Measurements from ENCODE around the gene CCND1.
"Not testable (repeated sequence)": the region's sequence is repeated elsewhere in the genome, so short reads cannot be mapped to it uniquely, and the experiment has no call there.

Gene CCND1

GRCh38 chr11:69686452-69686851 lies 45.5 kb downstream of the CCND1 start:
- H3K4me3 ChIP-seq (ENCODE audit: low read length) = no peak overlapping the region
- no peak for TF ChIP-seq CTCF (conservative IDR thresholded peaks at IDR 0.05; ENCODE audit: low read depth, low read length)
- DNase-seq (ENCODE audit: low read depth) = no peak

- TF ChIP-seq CTCF (conservative IDR thresholded peaks at IDR 0.05; ENCODE audit: low read depth, low read length) = no peak
- DNase-seq (ENCODE audit: low read depth) = no peak
- H3K4me3 ChIP-seq (ENCODE audit: low read length) = no peak overlapping the region
Measured at GRCh38 chr11:69686856-69687255, 45.9 kb downstream of the CCND1 start.

- not testable (repeated sequence) for DNase-seq (ENCODE audit: low read depth)
Measured at GRCh38 chr11:69687969-69688771, 47.2 kb downstream of the CCND1 start.

GRCh38 chr11:69689484-69690319 lies 48.7 kb downstream of the CCND1 start:
- TF ChIP-seq CTCF (conservative IDR thresholded peaks at IDR 0.05; ENCODE audit: low read depth, low read length) = no peak
- no peak for DNase-seq (ENCODE audit: low read depth)
- H3K4me3 ChIP-seq (ENCODE audit: low read length) = no peak overlapping the region

More at GRCh38 chr11:69687969-69688771, 47.2 kb downstream of the CCND1 start:
- H3K4me3 ChIP-seq (ENCODE audit: low read length) = not testable (repeated sequence)

- no peak for TF ChIP-seq CTCF (conservative IDR thresholded peaks at IDR 0.05; ENCODE audit: low read depth, low read length)
- DNase-seq (ENCODE audit: low read depth) = no peak
Measured at GRCh38 chr11:69691463-69691862, 50.5 kb downstream of the CCND1 start.

GRCh38 chr11:69692422-69692821 lies 51.5 kb downstream of the CCND1 start:
- TF ChIP-seq CTCF (conservative IDR thresholded peaks at IDR 0.05; ENCODE audit: low read depth, low read length) = no peak
- H3K4me3 ChIP-seq (ENCODE audit: low read length) = no peak overlapping the region
- no peak for DNase-seq (ENCODE audit: low read depth)

More at GRCh38 chr11:69691463-69691862, 50.5 kb downstream of the CCND1 start:
- H3K4me3 ChIP-seq (ENCODE audit: low read length) = no peak overlapping the region

GRCh38 chr11:69694781-69695180 lies 53.8 kb downstream of the CCND1 start:
- DNase-seq (ENCODE audit: low read depth) = no peak
- H3K4me3 ChIP-seq (ENCODE audit: low read length) = no peak overlapping the region
- TF ChIP-seq CTCF (conservative IDR thresholded peaks at IDR 0.05; ENCODE audit: low read depth, low read length) = no peak
